ENCODE results near the gene METRN.

The METRN gene

DNA sequence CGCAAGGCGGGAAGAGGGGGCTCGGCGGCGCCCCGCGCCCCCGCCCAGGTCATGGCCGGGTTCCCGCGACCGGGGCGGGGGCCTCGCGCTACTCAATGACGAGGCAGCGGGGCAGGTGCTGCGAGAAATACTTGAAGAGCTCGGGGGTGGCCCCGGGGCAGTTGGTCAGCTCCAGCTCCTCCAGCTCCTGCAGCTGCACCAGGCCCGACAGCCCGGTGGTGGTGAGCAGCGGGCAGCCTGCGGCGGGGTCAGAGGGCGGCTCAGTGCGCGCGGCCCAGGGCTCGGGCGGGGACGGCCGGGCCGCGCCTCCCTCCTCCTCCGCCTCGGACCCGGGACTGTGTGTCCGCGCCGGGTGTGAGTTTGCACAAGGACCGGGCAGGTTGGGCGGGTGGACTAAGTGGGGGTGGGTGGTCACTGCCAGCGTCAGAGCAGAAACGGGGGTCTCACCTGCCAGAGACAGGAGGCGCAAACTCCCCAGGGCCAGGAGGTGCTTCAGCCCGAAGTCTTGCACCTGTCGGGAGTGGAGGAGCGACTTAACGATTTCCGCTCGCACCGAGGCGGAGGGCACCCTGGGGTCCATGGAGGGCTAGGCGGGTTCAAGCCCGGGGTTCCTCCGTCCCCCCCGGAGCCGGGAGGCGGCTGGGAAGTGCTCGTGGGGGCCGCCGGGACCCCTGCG lies 20.6 kb upstream of the METRN start:
- TF ChIP-seq, protein P1, sequence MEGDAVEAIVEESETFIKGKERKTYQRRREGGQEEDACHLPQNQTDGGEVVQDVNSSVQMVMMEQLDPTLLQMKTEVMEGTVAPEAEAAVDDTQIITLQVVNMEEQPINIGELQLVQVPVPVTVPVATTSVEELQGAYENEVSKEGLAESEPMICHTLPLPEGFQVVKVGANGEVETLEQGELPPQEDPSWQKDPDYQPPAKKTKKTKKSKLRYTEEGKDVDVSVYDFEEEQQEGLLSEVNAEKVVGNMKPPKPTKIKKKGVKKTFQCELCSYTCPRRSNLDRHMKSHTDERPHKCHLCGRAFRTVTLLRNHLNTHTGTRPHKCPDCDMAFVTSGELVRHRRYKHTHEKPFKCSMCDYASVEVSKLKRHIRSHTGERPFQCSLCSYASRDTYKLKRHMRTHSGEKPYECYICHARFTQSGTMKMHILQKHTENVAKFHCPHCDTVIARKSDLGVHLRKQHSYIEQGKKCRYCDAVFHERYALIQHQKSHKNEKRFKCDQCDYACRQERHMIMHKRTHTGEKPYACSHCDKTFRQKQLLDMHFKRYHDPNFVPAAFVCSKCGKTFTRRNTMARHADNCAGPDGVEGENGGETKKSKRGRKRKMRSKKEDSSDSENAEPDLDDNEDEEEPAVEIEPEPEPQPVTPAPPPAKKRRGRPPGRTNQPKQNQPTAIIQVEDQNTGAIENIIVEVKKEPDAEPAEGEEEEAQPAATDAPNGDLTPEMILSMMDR (conservative IDR thresholded peaks at IDR 0.05; ENCODE audit: control insufficient read depth, insufficient read depth, low read depth, low read length) = no peak

DNA sequence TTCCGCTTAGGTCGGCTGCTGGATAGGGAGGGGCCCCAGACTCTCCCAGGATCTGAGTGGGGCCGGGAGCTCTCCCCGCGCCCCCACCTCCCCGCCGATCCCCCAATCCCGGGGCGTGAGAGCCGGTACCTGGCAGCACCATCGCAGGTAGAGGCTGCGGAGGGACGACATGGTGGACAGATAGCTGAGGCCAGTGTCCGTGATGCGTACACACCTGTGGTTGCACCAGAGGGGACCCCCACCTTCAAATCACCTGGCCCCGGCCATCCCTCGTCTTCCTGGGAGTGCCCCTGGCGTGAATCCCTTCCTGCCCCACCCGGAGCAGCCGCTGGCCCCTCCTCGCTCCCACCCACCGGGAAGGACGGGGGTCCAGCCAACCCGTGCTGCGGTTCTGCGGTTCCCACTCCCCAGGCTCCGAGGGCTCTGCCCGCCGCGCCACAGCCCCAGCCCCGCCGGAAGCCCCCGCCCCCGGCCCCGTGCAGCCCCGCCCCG lies 20.0 kb upstream of the METRN start:
- H3K4me3 ChIP-seq (ENCODE audit: control insufficient read depth, low read depth, low read length) = no peak overlapping the region
- no peak for DNase-seq (ENCODE audit: low read depth)
- TF ChIP-seq, protein P1 (conservative IDR thresholded peaks at IDR 0.05; ENCODE audit: control insufficient read depth, insufficient read depth, low read depth, low read length) = no peak

More for the DNA sequence above, 20.6 kb upstream of the METRN start:
- H3K4me3 ChIP-seq (ENCODE audit: control insufficient read depth, low read depth, low read length) = no peak overlapping the region
- no peak for DNase-seq (ENCODE audit: low read depth)

DNA sequence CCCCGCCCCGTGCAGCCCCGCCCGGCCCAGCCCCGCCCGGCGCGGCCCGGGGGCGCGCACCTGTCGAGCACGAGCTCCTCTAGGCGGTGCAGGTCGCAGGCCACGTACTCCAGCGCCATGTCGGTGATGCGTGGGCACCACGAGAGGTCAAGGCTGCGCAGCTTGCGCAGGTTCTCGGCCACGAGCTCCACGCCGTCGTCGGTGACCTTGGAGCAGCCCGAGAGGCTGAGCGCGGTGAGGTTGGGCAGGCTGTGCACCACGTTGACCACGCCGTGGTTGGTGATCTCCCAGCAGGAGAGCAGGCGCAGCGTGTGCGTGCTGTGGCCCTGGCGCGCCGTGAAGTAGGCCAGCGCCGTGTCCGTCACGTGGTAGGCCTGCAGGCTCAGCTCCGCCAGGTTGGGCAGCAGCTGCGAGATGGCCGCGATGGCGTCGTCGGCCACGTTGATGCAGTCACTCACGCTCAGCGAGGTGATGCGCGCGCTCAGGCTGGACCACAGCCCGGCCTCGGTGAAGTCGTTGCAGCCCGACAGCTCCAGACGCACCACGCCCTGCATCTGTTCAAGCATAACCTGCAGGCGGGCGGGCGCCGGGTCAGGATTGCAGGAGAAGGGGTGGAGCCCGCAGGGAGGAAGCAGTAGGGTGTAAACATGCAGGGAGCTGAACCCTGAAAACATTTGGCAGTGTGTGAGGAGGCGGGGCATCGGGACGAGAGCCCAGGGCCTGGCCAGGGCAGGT lies 19.4 kb upstream of the METRN start:
- no peak for DNase-seq (ENCODE audit: low read depth)
- H3K4me3 ChIP-seq (ENCODE audit: control insufficient read depth, low read depth, low read length) = no peak overlapping the region
- TF ChIP-seq, protein P1 (conservative IDR thresholded peaks at IDR 0.05; ENCODE audit: control insufficient read depth, insufficient read depth, low read depth, low read length) = no peak

DNA sequence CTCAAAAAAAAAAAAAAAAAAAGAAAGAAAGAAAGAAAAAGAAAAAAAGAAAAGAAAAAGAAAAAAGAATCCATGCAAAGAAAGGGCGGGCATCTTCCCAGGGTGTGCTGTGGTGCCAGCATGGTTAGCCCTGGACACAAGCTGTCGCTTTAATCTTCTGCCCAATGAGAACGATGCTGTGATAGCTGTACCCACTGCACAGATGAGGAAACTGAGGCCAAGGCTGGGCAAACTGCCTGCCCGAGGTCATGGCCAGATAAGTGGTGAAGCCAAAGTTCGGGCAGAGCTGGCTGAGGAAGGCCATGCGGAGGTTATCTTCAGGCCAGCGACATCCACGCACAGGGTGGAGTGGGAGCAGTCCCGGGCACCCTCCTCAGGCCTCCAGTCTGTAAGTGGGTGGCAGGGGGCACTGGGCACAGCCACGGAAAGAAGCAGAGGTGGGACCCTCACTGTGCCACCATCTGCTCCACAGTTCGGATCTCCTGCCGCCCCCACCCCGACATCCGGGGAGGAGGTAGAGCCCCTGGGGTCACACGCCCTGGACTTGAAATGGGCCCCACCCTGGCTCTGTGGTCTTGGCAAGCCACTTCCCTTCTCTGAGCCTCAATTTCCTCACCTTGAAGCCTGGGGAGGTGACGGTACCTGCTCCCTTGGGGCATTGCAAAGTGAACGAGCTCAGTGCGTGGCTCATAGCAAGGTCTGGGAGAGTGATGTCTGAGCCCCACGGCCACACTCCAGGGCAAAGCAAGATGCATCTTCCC lies 15.8 kb upstream of the METRN start:
- no peak overlapping the region for H3K4me3 ChIP-seq (ENCODE audit: control insufficient read depth, low read depth, low read length)
- TF ChIP-seq, protein P1 (conservative IDR thresholded peaks at IDR 0.05; ENCODE audit: control insufficient read depth, insufficient read depth, low read depth, low read length) = no peak
- DNase-seq (ENCODE audit: low read depth) = no peak

DNA sequence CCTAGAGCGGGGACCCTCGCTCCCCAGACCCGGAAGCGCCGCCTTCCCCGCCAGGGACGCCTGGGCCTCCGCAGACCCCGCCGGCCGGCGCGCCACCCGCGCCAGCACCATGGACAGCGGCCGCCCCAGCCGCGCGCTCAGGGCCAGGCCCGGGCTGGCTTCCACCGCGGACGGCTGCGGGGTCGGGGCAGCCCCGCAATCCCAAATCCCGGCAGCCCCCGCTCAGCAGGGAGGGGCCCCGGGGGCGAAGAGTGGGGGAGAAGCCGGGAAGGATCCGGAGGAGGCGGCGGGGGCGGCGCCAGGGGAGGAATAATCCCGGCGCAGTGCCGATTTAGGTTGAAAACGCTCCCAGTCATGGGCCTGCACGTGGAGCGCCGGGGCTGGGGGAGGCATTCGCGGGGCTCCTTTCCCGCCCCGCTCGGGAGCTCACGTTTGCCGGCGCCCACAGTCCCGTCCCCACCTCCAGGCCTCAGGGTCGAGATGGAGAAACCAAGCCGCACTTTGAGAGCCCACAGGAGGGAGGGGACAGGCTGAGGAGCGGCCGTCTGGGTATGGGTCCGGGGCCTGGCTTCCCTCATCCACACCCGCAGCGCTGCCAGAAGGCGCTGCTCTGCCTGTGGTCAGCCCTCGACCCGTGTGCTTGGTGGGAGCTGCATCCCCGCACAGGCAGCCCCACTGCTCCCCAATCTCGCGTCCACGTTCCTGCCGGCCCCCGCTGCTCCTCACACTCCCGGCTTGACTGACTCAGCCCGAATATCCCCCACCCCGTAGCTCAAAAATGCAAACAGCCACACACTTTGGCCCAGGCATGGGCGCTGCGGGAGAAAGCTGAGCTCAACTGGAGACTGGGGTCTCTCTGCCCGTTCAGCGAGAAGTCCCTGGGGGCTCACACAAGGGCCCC lies 14.0 kb upstream of the METRN start:
- no peak overlapping the region for H3K4me3 ChIP-seq (ENCODE audit: control insufficient read depth, low read depth, low read length)
- no peak for DNase-seq (ENCODE audit: low read depth)

More for the DNA sequence above, 14.0 kb upstream of the METRN start:
- TF ChIP-seq, protein P1 (conservative IDR thresholded peaks at IDR 0.05; ENCODE audit: control insufficient read depth, insufficient read depth, low read depth, low read length) = no peak
